NCI-H345 treated with DMSO at 0.1 percent for 48 hours (cell line): ENCODE results near the gene GDE1.

Source experiments
- DNase-seq: peaks from one replicate; lab custom pipeline; 2025; ENCODE audit not compliant: unreplicated experiment; lab: John Stamatoyannopoulos, UW

GDE1 gene

DNA sequence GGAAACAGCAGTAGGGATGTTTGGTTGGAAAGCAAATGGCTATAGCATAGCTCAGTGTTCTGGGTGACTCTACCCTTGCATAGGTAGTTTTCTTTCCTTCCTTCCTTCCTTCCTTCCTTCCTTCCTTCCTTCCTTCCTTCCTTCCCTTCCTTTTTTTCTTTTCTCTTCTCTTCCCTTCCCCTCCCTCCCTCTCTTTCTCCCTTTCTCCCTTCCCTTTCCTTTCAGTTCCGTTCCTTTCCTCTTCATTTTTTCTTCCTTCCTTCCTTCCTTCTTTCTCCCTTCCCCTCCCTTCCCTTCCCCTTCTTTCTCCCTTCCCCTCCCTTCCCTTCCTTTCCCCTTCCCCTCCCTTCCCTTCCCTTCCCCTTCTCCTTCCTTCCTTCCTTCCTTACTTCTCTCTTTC lies 31.3 kb downstream of the GDE1 start:
- no peak for DNase-seq

DNA sequence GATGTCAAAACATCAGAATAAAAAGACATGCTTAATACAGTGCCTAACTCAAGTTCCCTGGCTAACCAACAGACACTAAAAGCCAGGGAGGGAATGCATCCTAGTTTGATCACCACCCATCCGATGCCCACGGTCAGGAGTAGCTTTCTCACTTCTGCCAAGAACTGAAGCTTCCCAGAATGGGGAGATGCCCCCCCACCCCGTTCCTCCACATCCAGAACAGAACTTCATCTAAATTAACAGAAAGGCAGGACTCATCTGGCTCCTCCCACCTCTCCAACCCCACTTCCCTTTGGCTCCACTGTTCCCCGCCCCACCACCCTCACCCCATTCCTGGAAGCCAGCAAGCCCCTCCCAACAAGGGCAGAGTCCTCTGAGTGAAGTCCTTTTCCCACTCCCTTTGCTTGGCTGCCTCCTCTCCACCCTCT lies 33.7 kb downstream of the GDE1 start:
- DNase-seq = no peak

DNA sequence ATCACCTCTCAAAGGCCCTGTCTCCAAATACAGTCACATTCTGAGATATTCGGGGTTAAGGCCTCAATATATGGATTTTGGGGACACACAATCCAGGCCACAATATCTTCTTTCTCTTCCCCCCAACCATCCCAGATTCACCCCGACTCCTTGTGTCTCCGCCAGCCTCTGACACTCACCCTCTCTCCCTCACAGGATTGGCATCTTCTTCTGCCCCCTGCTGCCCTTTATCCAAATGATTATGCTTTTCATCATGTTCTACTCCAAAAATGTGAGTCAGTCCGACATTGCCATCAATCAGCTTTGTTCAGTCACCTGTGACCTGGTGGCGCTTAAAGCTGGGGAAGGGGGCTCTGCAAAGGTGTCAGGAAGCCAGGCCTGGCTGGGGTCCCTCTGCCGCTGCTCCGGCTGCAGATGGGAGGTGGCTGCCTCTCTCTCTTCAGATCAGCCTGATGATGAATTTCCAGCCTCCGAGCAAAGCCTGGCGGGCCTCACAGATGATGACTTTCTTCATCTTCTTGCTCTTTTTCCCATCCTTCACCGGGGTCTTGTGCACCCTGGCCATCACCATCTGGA lies 35.1 kb downstream of the GDE1 start:
- no peak for DNase-seq

DNA sequence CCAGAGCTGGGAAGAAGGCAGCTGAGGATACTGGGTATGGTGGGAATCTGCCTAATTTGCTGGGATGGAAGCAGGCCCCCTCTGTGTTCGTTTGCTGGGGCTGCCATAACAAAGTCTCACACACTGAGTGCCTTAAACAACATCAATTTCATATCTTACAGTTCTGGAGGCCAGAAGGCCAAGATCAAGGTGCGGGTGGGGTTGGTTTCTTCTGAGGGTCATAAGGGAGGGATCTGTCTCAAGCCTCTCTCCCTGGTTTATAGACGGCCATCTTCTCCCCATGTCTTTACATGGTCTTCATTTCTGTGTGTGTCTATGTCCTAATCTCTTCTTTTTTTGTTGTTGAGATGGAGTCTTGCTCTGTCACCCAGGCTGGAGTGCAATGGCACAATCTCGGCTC lies 35.8 kb downstream of the GDE1 start:
- DNase-seq = no peak

DNA sequence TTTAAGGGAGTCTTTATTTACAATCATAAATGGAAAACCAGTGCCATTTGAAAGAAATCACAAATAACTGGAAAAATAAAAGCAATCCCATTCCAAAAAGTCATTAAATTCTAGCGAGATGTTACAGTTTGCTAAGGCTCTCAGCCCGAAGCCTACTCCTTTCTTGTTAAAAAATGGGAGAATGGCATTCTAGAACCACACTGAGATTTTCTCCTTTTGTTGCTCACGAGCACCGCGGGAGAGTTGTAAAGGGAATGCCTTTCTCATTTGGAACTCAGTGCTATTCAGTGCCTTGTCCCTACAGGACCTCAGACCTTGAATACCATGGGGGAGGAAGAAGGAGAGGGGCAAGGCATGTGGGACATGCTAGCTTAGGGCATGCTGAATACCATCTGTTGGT lies 36.3 kb downstream of the GDE1 start:
- no peak for DNase-seq

DNA sequence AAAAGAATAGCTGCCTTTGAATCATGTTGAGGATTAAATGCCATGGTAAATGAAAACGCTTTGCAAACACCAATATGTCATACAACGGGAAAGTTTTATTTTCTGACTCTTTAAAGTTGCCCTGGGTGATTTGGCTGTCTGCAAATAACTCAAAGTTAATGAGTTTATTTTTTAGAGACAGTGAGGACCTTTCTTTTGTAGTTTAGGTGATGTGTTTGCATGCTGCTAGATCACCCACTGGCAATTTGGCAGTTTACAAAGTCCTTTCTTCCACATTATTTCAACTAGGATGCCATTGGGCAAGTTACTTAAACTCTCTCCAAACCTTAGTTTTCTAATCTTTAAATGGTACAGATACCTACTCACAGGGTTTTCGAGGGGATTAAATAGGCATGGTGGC lies 37.8 kb downstream of the GDE1 start:
- no peak for DNase-seq

DNA sequence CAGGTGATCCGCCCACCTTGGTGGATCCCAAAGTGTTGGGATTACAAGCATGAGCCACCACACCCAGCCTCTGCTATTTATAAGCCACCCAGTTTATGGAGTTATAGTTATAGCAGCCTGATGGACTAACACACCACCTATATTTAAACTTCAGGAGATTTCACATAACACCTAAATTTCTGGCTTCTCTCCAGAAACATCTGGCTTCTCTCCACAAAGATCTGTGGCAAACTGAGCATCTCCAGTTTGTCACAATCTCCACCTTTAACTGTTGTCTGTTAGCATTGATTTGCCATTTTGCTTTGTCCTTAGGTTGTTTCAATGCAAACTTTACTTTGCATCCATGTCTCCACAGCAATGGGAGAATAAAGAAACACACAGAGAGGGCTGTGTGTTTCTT lies 39.6 kb downstream of the GDE1 start:
- DNase-seq = no peak

DNA sequence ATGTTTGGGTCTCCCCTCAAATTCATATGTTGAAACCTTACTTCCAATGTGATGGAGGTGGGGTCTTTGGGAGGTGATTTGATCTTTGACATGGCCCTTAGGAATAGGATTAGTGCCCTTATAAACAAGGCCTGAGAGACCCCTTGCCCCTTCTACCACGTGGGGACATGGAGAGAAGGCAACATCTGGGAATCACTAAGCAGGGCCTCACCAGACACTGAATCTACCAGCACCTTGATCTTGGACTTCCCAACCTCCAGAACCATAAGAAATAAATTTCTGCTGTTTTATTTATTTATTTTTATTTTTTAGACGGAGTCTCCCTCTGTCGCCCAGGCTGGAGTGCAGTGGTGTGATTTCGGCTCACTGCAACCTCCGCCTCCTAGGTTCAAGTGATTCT lies 40.1 kb downstream of the GDE1 start:
- DNase-seq = no peak

DNA sequence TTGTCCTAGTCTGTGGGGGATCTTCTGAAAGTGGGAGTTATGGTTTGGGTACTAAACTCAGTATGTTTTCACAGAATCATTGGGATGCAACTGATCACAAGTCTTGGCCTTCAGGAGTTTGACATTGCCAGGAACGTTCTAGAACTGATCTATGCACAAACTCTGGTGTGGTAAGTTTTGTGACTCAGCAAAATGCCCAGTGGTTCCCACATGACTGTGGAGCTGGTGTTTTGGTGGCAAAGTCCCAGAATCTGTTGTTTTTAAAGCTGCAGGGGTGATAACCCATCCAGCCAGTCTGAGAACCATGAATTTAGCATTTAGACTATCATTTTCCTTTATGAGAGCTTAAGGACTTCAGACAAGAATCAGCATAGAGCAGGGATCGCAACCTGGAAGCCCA lies 40.6 kb downstream of the GDE1 start:
- no peak for DNase-seq

DNA sequence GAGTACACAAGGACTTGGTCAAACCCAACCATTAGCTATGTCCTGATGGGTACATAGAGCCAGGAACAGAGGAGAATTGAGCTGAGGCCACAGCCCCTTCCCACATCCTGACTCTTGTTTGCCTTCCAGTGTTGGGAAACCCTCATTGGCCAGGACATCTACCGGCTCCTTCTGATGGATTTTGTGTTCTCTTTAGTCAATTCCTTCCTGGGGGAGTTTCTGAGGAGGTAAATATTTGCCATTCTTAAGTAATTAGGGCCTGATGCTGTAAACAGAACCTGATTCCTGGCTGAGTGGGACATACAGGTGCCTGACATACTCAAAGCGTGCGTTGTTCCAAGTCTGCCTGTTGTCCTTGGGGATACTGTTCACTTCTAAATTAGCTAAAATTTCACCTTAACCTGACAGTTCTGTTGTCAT lies 42.6 kb downstream of the GDE1 start:
- no peak for DNase-seq

DNA sequence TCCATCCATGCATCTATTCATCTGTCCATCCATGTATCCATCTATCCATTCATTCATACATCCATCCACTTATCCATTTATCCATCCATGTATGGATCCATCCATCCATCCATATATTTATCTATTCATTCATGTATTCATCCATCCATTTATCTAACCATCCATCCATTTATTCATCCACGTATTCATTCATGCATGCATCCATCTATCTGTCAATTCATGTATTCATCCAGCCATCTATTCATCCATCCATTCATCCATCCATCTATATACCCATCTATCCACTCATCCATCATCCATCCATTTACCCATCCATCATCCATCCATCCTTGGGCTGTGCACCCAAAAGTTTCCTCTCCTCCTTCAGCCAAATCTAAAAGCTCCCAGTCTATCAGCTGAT lies 43.4 kb downstream of the GDE1 start:
- DNase-seq = no peak

DNA sequence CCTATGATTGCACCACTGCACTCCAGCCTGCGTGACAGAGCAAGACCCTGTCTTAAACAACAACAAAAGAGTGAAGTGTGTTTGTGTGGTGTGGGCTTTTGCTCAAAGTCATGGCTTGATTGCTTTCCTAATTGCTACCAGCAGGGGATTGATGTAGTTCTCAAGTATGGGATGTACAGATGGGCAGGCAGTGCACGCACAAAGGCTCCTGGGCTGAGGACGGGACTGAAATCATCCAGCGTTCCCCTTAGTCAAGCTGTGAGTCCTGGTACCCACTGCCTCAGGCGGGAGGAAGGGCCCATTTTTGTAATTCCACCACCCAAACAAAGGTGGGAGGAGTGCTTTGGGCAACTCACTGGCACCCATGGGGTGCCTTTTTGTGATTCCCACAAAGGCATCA lies 47.3 kb downstream of the GDE1 start:
- peak; percentile 2 for DNase-seq

DNA sequence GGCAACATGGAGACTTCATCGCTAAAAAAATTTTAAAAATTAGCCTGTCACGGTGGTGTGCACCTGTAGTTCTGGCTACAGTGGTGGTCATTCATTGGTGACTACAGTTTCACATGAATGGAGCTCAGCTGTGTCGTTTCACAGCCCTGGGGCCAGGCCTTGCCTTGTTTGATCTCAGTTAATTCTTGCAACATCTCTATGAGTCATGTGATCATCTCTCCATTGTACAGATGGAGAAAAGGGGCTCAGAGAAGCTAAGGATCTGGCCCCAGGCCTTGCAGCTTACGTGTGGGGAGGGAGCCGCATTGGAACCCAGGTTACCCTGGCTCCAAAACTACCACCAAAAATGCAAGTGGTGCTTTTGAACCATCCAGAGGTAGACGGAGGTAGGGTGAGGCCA lies 49.4 kb downstream of the GDE1 start:
- DNase-seq = no peak

DNA sequence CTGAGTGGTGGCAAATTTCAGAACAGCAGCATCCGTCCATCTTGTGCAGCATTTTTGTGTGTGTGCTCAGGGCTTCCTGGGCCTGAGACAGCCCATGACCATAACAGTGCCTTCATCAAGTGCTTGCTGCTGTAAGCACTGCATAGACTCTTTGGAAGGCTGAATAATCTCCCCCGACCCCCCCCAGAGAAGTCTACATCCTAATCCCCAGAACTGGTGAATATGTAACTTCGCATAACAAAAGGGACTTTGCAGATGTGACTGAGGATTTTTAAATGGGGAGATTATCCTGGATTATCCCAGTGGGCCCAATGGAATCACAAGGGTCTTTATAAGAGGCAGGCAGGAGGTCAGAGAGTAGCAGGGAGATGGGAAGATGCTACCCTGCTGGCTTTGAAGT lies 53.6 kb downstream of the GDE1 start:
- DNase-seq = no peak

DNA sequence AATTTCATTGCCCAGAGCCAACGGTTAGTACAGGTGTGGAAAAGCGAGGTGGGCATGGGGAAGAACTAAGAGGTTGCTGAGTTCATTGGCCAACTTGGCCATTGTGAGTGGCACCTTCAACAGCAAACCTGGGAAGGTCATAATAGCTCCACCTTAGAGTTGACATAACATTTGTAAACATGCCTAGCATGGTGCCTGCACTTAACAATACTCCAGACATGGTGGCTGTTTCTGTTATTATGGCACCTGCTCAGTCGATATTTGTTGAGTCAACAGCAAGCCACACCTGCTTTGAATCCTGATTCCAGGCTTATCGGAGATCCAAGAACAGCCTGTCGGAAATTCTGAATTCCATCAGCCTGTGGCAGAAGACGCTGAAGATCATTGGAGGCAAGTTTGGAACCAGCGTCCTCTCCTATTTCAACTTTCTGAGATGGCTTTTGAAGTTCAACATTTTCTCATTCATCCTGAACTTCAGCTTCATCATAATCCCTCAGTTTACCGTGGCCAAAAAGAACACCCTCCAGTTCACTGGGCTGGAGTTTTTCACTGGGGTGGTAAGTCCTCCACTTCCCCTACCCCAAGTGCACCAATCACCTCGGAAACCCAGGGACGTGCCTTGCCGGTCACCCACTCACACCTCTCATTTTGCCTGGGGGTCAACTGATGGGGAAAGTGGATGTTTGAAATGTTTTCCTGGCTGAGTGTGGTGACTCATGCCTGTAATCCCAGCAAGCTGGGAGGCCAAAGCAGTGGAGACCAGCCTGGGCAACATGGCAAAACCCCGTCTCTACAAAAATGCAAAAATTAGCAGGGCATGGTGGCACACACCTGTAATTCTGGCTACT lies 58.2 kb downstream of the GDE1 start:
- peak; percentile 94 for DNase-seq

DNA sequence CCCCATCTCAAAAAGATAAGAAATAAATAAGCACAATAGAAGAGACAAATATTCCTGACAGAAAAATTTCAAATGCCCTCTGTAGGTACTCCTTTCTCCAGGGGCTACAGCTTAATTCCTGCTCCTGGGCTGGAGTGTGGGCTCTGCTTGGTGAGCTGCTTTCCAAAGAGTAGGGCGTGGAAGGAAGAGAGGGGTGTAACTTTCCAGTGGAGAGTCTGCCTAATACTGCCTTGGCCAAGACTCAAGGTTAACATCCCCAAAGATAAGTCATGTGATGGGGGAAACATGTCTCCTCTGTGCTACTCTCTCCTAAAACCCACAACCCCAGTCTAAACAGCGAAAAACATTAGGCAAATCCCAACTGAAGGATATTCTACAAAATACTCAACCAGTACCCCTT lies 61.5 kb downstream of the GDE1 start:
- DNase-seq = no peak

DNA sequence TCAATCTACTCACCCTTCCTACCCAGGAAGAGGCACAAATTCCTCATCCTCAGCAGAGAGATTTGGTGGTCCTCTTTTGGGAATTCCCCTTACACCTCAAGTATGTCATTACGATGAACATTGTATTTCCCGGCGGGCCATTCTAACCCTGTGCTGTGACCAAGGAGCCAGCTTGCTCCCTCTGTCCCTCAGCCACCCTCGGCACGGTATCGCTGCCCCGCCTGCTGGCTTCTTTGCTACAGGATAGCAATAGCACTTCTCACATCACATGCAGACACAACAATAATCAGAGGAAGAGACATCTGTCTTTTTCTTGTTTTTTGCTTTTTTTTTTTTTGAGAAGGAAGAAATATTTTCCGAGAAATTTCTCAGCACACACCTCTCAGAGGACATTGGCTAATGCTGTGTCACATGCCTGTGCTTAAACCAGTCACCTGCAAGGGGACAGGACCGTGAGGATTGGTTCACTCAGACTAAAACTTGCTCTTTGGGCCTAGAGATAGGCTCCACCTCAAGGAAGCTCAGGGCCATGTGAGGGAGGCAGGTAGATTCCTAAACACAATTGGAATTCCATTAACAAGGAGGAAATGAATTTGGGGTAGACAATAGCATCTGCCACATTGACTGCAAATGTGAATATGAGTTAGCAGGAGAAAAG lies 63.0 kb downstream of the GDE1 start:
- DNase-seq = no peak
